ENCODE data around the gene ZNF30.
"Not testable (repeated sequence)": the region's sequence is repeated elsewhere in the genome, so short reads cannot be mapped to it uniquely, and the experiment has no call there.

ZNF30 gene

GRCh38 chr19:34926685-34927375 is at the start of gene ZNF30:
Gene ZNF30 (plus strand): TSS chr19:34926903. CDS start chr19:34929948, 3,045 bp downstream.
- DNase-seq = peak; percentile 89

- DNase-seq = no peak
Observed at GRCh38 chr19:34879563-34879962, 47.1 kb upstream of the ZNF30 start.

- DNase-seq = no peak
Observed at GRCh38 chr19:34880034-34880433, 46.7 kb upstream of the ZNF30 start.

GRCh38 chr19:34881982-34882381 is 44.7 kb upstream of the ZNF30 start:
- no peak for DNase-seq

GRCh38 chr19:34888091-34888490 is 38.6 kb upstream of the ZNF30 start:
- DNase-seq = no peak

GRCh38 chr19:34900245-34900644 is 26.5 kb upstream of the ZNF30 start:
- no peak for DNase-seq

GRCh38 chr19:34904664-34905527 is 21.8 kb upstream of the ZNF30 start:
- DNase-seq = peak; percentile 6

- no peak for DNase-seq
Observed at GRCh38 chr19:34910770-34911169, 15.9 kb upstream of the ZNF30 start.

GRCh38 chr19:34917144-34917543 is 9.6 kb upstream of the ZNF30 start:
- not testable (repeated sequence) for DNase-seq

GRCh38 chr19:34918190-34918589 is 8.5 kb upstream of the ZNF30 start:
- no peak for DNase-seq

- not testable (repeated sequence) for DNase-seq
Observed at GRCh38 chr19:34920090-34920786, 6.5 kb upstream of the ZNF30 start.

GRCh38 chr19:34925278-34925855 is 1.3 kb upstream of the ZNF30 start:
- DNase-seq = no peak

GRCh38 chr19:34926361-34926684 is 380 bp upstream of the ZNF30 start:
- DNase-seq = no peak

GRCh38 chr19:34932494-34932893 is 5.8 kb downstream of the ZNF30 start:
- DNase-seq = no peak

GRCh38 chr19:34936184-34936583 is 9.5 kb downstream of the ZNF30 start:
- DNase-seq = no peak

GRCh38 chr19:34938886-34939285 is 12.2 kb downstream of the ZNF30 start:
- no peak for DNase-seq

- DNase-seq = no peak
Observed at GRCh38 chr19:34943861-34944573, 17.3 kb downstream of the ZNF30 start.

GRCh38 chr19:34953092-34953491 is 26.4 kb downstream of the ZNF30 start:
- DNase-seq = no peak

GRCh38 chr19:34957830-34958751 is 31.4 kb downstream of the ZNF30 start:
- no peak for DNase-seq

GRCh38 chr19:34959021-34959420 is 32.3 kb downstream of the ZNF30 start:
- DNase-seq = no peak

- DNase-seq = no peak
Observed at GRCh38 chr19:34960103-34960805, 33.6 kb downstream of the ZNF30 start.
